ENCODE results near the gene ATG14. TPM values are rescaled to one million over a fixed set of nuclear protein-coding genes. Genes with fewer than 3 reads are reported as not detected.

Gene ATG14
- total RNA-seq, 2 donors from 2014 or later, result 12.5 to 21.9 TPM

DNA sequence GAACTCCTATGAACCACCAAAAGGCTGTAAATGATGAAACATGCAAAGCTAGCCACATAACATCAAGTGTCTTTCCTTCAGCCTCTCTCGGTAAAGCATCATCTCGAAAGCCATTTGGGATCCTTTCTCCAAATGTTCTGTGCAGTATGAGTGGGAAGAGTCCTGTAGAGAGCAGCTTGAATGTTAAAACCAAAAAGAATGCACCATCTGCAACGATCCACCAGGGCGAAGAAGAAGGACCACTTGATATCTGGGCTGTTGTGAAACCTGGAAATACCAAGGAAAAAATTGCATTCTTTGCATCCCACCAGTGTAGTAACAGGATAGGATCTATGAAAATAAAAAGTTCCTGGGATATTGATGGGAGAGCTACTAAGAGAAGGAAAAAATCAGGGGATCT lies 61.2 kb downstream of the ATG14 start:
- Histone ChIP-seq H3K36me3 (no peaks in the 10 kb centered on the region), H3K4me1 (replicated peaks) (peaks cover 5% of the 10 kb centered on the region), H3K4me3 (no peak overlapping the region), H3K27me3 (replicated peaks; ENCODE audit: insufficient read depth) (no peaks in the 10 kb centered on the region), H3K27ac (no peak overlapping the region), H3K9me3 (no peaks in the 10 kb centered on the region)
- no peak for DNase-seq (ENCODE audit: low spot score)
- WGBS, result 88% methylated on average over 4 of the region's 4 CpGs
- TF ChIP-seq POLR2A (IDR thresholded peaks at IDR 0.05) (no peak), POLR2AphosphoS5 (IDR thresholded peaks at IDR 0.05) (no peak)
- TF ChIP-seq, protein P1, sequence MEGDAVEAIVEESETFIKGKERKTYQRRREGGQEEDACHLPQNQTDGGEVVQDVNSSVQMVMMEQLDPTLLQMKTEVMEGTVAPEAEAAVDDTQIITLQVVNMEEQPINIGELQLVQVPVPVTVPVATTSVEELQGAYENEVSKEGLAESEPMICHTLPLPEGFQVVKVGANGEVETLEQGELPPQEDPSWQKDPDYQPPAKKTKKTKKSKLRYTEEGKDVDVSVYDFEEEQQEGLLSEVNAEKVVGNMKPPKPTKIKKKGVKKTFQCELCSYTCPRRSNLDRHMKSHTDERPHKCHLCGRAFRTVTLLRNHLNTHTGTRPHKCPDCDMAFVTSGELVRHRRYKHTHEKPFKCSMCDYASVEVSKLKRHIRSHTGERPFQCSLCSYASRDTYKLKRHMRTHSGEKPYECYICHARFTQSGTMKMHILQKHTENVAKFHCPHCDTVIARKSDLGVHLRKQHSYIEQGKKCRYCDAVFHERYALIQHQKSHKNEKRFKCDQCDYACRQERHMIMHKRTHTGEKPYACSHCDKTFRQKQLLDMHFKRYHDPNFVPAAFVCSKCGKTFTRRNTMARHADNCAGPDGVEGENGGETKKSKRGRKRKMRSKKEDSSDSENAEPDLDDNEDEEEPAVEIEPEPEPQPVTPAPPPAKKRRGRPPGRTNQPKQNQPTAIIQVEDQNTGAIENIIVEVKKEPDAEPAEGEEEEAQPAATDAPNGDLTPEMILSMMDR (IDR thresholded peaks at IDR 0.05), result no peak
- intact Hi-C loops (cut with DNase I), result no loop called here

DNA sequence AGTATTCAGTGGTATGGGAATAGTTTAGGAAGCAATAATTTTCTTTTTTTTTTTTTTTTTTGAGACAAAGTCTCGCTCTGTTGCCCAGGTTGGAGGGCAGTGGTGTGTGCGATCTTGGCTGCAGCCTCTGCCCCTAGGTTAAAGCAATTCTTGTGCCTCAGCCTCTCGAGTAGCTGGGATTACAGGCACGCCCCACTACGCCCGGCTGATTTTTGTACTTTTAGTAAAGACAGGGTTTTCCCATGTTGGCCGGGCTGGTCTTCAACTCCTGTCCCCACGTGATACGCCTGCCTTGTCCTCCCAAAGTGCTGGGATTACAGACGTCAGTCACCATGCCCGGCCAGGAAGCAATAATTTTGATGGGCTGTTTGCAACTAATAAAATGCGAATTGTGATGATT lies 62.1 kb downstream of the ATG14 start:
- intact Hi-C loops (cut with DNase I), result no loop called here
- no peak for DNase-seq (ENCODE audit: low spot score)

DNA sequence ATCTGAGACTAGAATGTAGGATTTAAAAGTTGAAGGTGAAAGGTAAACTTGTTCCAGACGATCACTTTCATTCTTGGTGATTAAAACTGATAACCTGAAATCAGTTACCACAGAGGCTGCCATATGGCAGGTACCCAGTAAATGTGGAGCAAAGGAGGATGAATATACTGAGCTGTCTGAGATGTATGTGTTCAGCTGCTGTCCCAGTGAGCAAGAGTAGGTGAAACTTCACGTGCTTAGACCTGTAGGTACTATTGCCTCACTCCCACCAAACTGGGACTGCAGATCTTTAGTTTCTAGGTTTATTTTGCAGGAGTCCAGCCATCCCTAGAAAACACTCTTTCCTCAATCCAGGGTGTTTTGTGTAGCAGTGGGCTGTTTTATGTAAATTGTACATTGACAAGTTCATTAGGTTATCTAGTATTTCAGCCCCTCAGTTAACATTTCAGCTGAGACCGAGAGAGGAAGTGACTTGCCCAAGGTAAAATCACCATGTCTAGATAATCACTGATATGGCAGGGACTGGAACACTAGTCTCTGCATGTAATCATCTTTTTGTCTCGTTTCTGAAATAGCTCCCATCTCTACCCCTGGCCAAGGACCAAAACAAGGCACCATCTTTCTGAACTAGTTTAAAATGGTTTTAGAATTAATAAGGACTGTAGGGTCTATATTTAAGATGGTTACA lies 62.7 kb downstream of the ATG14 start:
- H3K27me3 ChIP-seq (replicated peaks; ENCODE audit: insufficient read depth), result no peaks in the 10 kb centered on the region
- intact Hi-C loops (cut with DNase I), result no loop called here
- WGBS, result 43% methylated on average over 4 of the region's 4 CpGs
- peak overlapping the region; percentile 39 to 58 for H3K27ac ChIP-seq
- no peak overlapping the region for H3K4me3 ChIP-seq
- H3K9me3 ChIP-seq, result no peaks in the 10 kb centered on the region
- H3K4me1 ChIP-seq (replicated peaks), result peaks cover 5% of the 10 kb centered on the region
- H3K36me3 ChIP-seq, result no peaks in the 10 kb centered on the region
- TF ChIP-seq, protein P1 (IDR thresholded peaks at IDR 0.05), result no peak
- TF ChIP-seq POLR2AphosphoS5 (IDR thresholded peaks at IDR 0.05) (no peak), POLR2A (IDR thresholded peaks at IDR 0.05) (no peak)
- no peak for DNase-seq (ENCODE audit: low spot score)

More for the DNA sequence above, 62.1 kb downstream of the ATG14 start:
- H3K4me1 ChIP-seq (replicated peaks), result peaks cover 5% of the 10 kb centered on the region
- H3K27me3 ChIP-seq (replicated peaks; ENCODE audit: insufficient read depth), result no peaks in the 10 kb centered on the region
- TF ChIP-seq POLR2A (IDR thresholded peaks at IDR 0.05), result no peak
- peak; percentile 14 for TF ChIP-seq POLR2AphosphoS5 (IDR thresholded peaks at IDR 0.05)
- H3K27ac ChIP-seq, result peak overlapping the region; percentile 39 to 58
- no peak overlapping the region for H3K4me3 ChIP-seq
- no peaks in the 10 kb centered on the region for H3K36me3 ChIP-seq
- no peaks in the 10 kb centered on the region for H3K9me3 ChIP-seq
- WGBS, result 49% methylated on average over 12 of the region's 12 CpGs

DNA sequence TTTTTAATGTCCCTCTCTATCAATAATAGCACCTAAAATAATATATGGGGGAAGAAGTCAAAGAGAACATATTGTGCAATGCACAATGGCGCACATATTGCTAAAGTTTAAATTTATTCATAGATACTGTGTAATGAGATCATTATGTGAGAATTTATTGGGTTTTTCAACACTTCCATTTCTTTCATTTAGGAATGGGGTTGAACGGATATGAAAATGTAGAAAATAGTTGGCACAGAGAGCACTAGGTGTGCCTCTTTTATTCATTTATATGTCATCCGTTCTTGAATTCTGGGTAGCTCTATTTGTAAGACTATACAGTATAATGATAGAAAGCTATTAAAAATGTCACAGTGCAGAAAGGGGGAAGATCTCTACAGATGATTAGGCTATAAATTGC lies 63.9 kb downstream of the ATG14 start:
- DNase-seq (ENCODE audit: low spot score), result no peak
- Histone ChIP-seq H3K4me3 (no peak overlapping the region), H3K9me3 (no peaks in the 10 kb centered on the region), H3K27ac (no peak overlapping the region), H3K27me3 (replicated peaks; ENCODE audit: insufficient read depth) (no peaks in the 10 kb centered on the region), H3K4me1 (replicated peaks) (peaks cover 5% of the 10 kb centered on the region), H3K36me3 (no peaks in the 10 kb centered on the region)
- intact Hi-C loops (cut with DNase I), result no loop called here
- TF ChIP-seq POLR2AphosphoS5 (IDR thresholded peaks at IDR 0.05) (no peak), POLR2A (IDR thresholded peaks at IDR 0.05) (no peak)
- TF ChIP-seq, protein P1 (IDR thresholded peaks at IDR 0.05), result no peak
- WGBS, result 54% methylated on average over 3 of the region's 3 CpGs

DNA sequence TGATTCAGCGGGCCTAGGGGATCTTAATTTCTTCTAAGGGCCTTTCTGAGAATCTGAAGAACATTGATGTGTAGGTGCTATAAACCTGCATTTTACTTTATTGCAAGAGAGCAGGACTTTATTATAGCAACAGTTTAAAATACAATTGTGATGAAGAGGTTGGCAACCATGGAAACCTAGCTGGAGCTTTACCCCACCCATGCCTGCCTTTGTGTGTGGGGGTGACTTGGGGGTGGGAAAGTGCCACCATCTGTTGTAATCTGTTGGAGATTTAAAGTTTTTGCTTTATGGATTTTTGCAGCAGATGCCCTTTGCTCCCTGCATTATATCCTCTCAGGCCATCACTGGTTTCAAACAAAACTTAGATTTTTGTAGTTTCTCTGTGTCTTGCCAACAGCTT lies 64.6 kb downstream of the ATG14 start:
- 100% methylated on average over 1 of the region's 1 CpG for WGBS
- intact Hi-C loops (cut with DNase I), result no loop called here
- Histone ChIP-seq H3K4me3 (no peak overlapping the region), H3K9me3 (no peaks in the 10 kb centered on the region), H3K36me3 (no peaks in the 10 kb centered on the region), H3K4me1 (replicated peaks) (peaks cover 5% of the 10 kb centered on the region), H3K27me3 (replicated peaks; ENCODE audit: insufficient read depth) (no peaks in the 10 kb centered on the region), H3K27ac (no peak overlapping the region)
- TF ChIP-seq POLR2A (IDR thresholded peaks at IDR 0.05) (no peak), POLR2AphosphoS5 (IDR thresholded peaks at IDR 0.05) (no peak)
- TF ChIP-seq, protein P1 (IDR thresholded peaks at IDR 0.05), result no peak
- no peak for DNase-seq (ENCODE audit: low spot score)

All from prostate gland (tissue), 2 donors.